Anterior cingulate cortex (tissue), 58 donors: ENCODE data around the gene PRKAG3.
"Not testable (repeated sequence)": the region's sequence is repeated elsewhere in the genome, so short reads cannot be mapped to it uniquely, and the experiment has no call there.

ENCODE experiments used
- DNase-seq, 58 donors: peaks; one replicate each; lab custom pipeline; 2025; lab: John Stamatoyannopoulos, UW

The PRKAG3 gene

GRCh38 chr2:218849721-218850120, 18.1 kb upstream of the PRKAG3 start:
- no peak for DNase-seq

DNA sequence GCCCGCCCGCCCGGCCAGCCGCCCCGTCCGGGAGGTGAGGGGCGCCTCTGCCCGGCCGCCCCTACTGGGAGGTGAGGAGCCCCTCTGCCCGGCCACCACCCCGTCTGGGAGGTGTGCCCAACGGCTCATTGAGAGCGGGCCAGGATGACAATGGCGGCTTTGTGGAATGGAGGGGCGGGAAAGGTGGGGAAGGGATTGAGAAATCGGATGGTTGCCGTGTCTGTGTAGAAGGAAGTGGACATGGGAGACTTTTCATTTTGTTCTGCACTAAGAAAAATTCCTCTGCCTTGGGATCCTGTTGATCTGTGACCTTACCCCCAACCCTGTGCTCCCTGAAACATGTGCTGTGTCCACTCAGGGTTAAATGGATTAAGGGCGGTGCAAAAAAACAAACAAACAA, 15.4 kb upstream of the PRKAG3 start:
- DNase-seq = not testable (repeated sequence)

DNA sequence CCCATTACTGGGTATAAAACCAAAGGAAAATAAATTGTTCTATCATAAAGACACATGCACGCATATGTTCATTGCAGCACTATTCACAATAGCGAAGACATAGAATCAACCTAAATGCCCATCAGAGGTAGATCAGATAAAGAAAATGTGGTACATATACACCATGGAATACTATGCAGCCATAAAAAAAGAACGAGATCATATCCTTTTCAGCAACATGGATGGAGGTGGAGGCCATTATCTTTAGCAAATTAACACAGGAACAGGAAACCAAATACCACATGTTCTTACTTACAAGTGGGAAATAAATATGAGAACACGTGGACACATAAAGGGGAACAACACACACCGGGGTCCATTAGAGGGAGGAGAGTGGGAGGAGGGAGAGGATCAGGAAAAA, 12.7 kb upstream of the PRKAG3 start:
- DNase-seq = not testable (repeated sequence)

DNA sequence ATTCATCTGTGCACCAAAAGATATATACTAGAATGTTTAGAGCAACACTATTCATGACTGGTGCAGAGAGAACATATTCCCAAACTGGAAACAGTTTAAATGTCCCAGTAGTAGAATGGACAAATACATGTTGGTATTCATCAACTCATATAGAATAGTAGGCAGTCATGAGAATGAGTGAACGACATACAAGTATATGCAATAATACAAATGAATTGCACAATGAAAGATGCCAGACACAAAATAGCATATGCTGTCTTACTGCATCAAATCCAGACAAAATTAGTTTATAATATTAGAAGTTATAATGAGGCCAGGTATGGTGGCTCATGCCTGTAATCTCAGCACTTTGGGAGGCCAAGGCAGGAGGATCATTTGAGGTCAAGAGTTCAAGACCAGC, 8.3 kb upstream of the PRKAG3 start:
- DNase-seq = no peak

- DNase-seq = no peak
Measured at GRCh38 chr2:218839430-218839829, 7.8 kb upstream of the PRKAG3 start.

DNA sequence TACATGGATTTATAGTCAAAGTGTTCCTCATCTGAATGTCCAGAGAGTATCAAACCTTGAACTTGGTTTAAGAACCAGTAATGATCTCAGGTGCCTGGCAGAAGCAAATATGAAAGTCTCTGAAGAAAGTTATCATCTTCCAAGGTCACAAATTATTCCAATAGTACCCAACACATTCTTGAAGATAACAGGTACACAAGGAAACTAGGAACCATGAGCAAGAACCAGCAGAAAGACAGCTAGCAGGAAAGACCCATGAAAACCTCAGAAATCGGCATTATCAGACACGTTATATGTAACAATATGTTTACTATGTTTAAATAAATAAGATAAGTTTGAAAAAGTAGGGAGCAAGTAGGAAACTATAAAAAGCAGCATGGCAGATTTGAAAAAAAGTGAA, 5.9 kb upstream of the PRKAG3 start:
- DNase-seq = no peak

DNA sequence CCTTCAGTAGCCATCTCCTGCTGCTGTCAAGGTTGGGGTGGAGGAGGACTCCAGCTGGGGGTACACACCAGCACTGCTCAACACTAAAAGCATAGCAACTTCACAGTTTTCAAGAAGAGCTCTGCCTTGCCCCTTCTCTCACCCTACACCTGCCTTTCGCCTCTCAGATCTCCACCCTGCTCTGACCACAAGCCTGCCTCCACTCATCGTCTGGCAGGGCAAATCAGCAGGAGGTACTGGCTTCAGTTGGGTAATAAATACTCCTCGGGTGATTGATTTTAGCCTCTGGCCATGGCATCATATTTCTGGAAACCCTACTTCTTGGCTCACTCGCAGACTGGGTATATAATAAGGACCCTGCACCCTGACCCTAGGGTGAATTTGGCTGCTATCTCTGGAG, 3.1 kb upstream of the PRKAG3 start:
- DNase-seq = no peak

DNA sequence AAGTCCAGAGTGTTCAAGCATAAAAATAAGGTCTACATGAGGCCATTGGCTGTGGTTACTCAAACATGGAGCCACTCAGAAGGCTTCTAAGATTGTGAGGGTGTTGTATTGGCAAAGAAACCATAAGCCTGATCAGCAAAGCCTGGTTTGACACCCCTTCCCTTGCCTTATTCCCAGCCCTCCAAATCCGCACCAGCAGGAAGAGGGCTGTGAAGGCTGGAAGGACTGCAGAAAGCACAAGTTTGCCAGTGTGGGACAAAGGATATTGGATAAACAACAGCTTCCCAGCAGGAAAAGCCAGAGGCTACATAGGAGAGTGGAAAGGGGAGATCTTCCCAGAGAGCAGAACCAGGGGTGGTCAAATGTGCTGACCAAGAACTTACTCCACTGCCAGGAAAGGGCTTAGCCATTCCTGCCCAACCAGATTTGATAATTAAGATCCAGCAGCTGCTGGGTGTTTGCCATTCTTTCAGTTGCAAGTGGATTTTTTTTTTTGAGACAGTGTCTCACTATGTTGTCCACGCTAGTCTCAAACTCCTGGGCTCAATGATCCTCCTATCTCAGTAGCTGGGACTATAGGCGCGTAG, 1.5 kb upstream of the PRKAG3 start:
- no peak for DNase-seq

DNA sequence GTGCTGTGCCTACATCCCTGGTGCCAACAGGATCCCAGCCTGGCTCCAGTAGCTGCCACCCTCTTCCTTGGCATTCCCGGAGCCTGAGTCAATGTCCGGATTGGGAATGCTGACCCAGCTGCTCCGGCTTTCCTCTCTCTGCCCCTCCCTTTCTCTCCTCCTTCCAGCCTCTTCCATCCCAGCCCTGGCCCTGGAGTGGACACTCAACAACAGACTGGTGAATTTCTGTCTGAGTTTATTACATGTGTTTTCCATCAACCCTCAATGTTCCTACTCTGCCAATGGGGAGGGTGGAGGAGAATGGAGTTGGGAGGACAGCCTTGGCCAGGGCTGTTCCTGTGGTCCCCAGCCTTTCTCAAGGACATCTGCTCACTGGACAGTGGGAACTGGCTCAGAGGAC, 917 bp upstream of the PRKAG3 start:
- DNase-seq = no peak

DNA sequence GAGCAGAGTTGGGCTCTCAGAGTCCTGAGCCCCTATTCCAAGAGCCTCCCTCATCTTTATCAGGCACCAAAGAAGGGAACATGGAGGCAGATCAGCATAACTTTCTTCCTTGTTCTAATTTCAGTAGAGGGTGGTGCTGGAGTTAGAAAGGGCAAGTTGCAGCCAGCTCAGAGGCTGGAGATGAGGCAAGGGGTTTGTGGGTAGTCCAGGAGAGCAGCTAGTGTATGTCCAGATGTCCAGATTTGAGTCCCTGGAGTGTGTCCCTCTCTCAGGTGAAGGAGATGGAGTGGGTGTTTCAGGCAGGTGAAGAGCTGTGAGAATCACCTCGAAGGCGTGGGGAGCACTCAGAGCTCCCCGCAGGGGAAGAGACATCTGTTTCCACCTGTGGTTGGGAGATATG, 478 bp upstream of the PRKAG3 start:
- DNase-seq = no peak

DNA sequence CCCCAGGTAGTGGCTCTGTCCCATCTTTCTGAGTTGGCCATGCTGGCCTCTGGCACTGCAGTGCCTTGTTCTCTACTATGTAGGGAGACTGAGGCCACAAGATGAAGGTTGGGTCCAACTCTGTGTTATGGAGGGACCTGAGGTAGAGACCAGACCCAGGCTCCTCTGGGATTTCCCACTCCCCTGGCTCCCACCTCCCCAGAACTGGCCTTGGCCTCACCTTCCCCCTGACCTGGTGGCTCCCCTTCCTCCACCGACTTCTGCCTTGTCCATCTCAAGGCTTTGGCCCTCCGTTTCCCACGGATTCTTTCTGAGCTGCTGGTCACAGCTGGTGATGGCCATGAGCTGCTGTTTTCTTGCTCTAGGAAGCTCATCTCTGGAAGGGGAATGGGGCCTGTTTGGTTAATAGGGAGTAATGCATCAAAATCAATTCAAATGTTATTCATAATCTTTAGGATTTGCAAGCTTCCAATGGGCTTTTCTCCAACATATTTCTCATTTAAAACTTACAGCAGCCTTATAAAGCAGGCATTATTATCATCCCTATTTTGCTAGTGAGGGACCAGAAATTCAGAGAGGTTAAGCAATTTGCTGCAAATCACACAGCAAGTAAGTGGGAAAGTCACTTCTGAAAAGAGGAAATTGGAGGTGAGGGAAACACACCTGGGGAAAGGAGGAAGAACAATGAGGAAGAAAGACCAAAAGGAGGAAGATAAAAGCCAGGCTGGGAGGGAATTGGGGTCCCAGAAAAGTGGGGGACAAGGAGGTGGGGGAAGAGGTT, 887 bp downstream of the PRKAG3 start:
- DNase-seq = no peak

GRCh38 chr2:218829868-218830451, 1.6 kb downstream of the PRKAG3 start:
- peak in 1 of 58 donors; percentile 19 for DNase-seq

DNA sequence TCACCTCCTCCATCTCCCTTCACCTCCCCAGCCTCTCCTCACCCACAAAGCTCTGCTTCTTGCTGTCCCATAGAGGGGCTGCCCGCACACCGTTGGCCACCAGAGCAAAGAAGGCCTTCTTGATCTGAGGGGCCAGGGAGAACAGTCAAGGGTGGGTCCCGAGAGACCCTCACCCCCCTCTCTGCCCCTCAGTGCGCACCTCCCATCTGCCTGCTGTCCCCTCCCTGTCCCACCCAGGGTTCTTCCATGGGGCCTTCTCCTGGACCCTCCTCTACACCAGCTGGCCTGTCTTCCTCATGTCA, 3.2 kb downstream of the PRKAG3 start:
- DNase-seq = no peak

DNA sequence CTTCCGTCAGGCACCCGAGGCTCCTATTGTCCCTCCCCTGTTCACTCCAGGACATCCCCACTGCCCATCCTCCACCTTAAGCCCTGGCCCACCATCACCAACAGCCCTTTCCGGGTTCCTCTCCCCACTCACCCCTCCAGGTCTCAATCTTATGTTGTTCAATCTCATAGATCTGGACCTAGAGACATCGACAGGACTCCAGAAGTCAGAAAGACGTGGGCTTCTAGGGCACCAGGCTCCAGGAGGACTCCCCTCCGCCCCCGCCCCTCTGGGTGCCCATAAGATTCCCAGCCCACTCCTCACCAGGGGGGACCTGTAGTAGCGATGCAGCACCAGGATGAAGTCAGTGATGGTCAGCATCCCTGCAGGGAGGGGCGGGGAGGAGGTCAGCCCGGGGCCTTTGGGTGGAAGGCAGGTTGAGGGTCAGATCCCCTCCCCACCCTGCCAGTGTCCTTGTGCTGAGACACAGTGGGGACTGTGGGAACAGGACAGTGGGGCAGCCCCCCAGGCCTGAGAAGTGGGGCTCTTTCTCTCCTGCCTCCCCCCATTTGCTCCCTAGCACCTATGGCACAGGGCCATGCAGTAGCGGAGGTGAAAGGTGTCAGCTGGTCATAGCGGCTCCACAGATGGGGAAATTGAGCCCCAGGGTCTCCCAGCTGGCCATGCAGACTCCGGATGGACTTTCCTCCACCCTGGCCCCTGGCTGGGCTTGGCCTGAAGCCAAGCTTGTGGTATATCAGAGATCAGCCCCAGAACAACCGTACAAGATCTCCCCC, 3.7 kb downstream of the PRKAG3 start:
- no peak for DNase-seq

DNA sequence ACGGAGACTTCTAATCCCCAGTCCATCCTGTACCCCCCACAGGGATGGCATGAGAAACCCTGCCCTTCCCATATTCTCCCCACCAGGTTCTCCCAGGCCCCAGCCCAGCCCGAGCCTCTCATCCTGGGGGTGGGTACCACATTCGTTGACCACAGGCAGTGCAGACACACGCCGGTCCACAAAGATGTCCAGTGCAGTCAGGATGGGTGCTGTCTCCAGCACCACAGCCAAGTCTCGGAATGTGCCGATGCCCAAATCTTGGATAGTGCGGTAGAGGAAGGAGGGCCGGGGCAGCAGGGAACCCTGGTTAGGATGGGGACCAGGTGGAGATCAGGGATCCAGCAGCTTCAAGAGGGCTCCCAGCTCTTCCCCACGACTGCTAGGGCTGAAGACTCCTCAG, 4.8 kb downstream of the PRKAG3 start:
- DNase-seq = no peak

DNA sequence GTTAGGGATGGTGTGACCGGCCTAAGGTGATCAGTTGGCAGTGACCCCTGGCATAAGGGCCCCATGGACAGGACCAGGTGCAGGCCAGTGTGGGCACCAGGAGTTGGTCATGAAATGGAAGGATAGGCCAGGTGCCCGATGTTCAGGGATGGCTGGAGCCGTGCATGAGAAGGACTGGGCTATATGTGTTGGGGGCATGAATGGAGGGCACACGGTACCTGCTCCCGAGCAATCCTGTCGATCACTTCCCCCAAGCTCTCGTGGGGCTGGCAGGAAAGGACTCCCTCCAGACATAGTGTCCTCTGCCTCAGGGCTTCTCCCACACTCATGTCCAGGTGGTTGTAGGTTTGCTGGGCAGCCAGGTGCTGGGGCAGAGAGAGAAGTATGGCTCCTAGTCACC, 7.6 kb downstream of the PRKAG3 start:
- no peak for DNase-seq

DNA sequence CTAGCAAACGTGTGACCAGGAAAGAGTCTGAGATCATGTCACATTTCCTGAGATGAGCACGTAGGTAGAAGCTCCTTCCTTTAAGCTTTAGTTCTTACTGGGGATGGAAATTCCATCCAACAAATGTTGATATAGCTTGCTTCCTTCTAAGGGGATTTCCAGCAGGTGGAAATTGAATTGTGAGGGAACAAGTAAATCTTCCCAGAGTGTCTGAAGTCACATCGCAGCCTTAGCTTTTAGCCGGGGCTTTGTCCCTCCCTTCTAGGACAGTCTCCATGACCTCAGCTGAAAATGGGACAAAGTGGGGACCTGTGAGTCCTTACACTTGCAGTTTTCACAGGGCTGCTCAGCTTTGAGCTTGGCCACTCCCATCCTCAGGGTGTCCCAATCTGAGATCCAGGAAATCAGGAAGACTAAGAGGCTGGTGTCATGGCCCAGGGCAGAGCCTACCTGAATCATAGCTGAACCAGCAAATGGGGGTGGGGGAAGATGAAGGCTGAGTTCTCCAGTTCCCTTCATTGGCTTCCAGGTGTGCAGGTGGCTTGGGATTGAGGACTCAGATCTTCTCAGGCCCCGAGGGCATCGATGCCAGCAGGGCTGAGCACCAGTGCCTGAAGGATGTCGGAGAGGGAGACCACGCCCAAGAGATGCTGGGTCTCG, 8.3 kb downstream of the PRKAG3 start:
- no peak for DNase-seq

DNA sequence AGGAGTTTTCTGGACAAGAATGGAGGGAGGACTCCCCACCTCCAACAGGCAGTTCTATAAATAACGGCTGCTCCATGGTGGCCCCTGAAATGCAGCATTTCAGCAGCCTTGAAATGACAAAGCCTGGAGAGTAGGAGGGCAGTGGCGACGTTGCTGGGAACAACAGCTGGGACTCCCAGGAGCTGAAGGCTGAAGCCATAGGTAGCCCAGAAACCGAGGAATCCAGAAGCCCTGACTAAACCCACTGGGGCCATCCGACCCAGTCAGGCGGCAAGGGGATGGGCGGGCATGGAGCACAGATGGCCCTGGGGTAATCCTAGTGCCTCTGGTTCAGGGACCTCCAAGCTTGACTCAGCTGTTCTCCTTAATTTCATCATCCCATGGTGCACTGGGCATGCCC, 9.0 kb downstream of the PRKAG3 start:
- no peak for DNase-seq

- DNase-seq = no peak
Measured at GRCh38 chr2:218821605-218822211, 9.9 kb downstream of the PRKAG3 start.

- DNase-seq = no peak
Measured at GRCh38 chr2:218820746-218821369, 10.7 kb downstream of the PRKAG3 start.
